ENCODE results near the gene MAP2K3.
"Not testable (repeated sequence)": the region's sequence is repeated elsewhere in the genome, so short reads cannot be mapped to it uniquely, and the experiment has no call there.

The MAP2K3 gene

GRCh38 chr17:21296097-21297025 is 11.8 kb downstream of the MAP2K3 start:
- no peak for DNase-seq (ENCODE audit: low read depth in 2 of 2)

GRCh38 chr17:21297026-21297520 is 12.6 kb downstream of the MAP2K3 start:
- no peak for DNase-seq (ENCODE audit: low read depth in 2 of 2)

- DNase-seq (ENCODE audit: low read depth in 2 of 2): no peak
These were observed 13.1 kb downstream of the MAP2K3 start for GRCh38 chr17:21297597-21297996.

GRCh38 chr17:21298056-21298982 is 13.8 kb downstream of the MAP2K3 start:
- DNase-seq (ENCODE audit: low read depth in 2 of 2): no peak

GRCh38 chr17:21298983-21299519 is 14.5 kb downstream of the MAP2K3 start:
- no peak for DNase-seq (ENCODE audit: low read depth in 2 of 2)

- DNase-seq (ENCODE audit: low read depth in 2 of 2): no peak
These were observed 15.6 kb downstream of the MAP2K3 start for GRCh38 chr17:21299981-21300600.

- no peak for DNase-seq (ENCODE audit: low read depth in 2 of 2)
These were observed 16.4 kb downstream of the MAP2K3 start for GRCh38 chr17:21300601-21301571.

GRCh38 chr17:21301593-21302550 is 17.4 kb downstream of the MAP2K3 start:
- no peak for DNase-seq (ENCODE audit: low read depth in 2 of 2)

GRCh38 chr17:21302711-21303425 is 18.4 kb downstream of the MAP2K3 start:
- DNase-seq (ENCODE audit: low read depth in 2 of 2): no peak

GRCh38 chr17:21303441-21304065 is 19.0 kb downstream of the MAP2K3 start:
- no peak for DNase-seq (ENCODE audit: low read depth in 2 of 2)

GRCh38 chr17:21304091-21304490 is 19.6 kb downstream of the MAP2K3 start:
- DNase-seq (ENCODE audit: low read depth in 2 of 2): no peak

- DNase-seq (ENCODE audit: low read depth in 2 of 2): not testable (repeated sequence)
These were observed 20.1 kb downstream of the MAP2K3 start for GRCh38 chr17:21304551-21305151.

GRCh38 chr17:21305431-21306180 is 21.1 kb downstream of the MAP2K3 start:
- not testable (repeated sequence) for DNase-seq (ENCODE audit: low read depth in 2 of 2)

- DNase-seq (ENCODE audit: low read depth in 2 of 2): not testable (repeated sequence)
These were observed 22.2 kb downstream of the MAP2K3 start for GRCh38 chr17:21306611-21307272.

GRCh38 chr17:21307273-21307625 is 22.7 kb downstream of the MAP2K3 start:
- DNase-seq (ENCODE audit: low read depth in 2 of 2): not testable (repeated sequence)

GRCh38 chr17:21308931-21309381 is 24.4 kb downstream of the MAP2K3 start:
- DNase-seq (ENCODE audit: low read depth in 2 of 2): not testable (repeated sequence)
